Neuronal stem cell (in vitro differentiated cells): ENCODE results near the gene CNOT11.

Experiments used
- DNase-seq: peaks from one replicate; pipeline ENCODE4 v3.0.0-alpha.2; 2013; ENCODE audit warnings: low spot score
- H2AFZ ChIP-seq: one replicate; pipeline ENCODE4 v1.6.1; 2013; ENCODE audit warnings: mild to moderate bottlenecking, low read length, inconsistent platforms
- H2AK5ac ChIP-seq: 2 replicates; pipeline ENCODE4 v1.6.1; 2013; ENCODE audit warnings: low read depth, mild to moderate bottlenecking, inconsistent platforms, low read length, moderate library complexity, mixed read lengths
- H2BK120ac ChIP-seq: 2 replicates; pipeline ENCODE4 v1.6.1; 2013; ENCODE audit warnings: low read depth, mild to moderate bottlenecking, inconsistent platforms, low read length, moderate library complexity, mixed read lengths
- H2BK12ac ChIP-seq: one replicate; pipeline ENCODE4 v1.6.1; 2013; ENCODE audit warnings: low read length, inconsistent platforms
- H2BK15ac ChIP-seq: 2 replicates; pipeline ENCODE4 v1.6.1; 2013; ENCODE audit warnings: mild to moderate bottlenecking, low read length, inconsistent platforms, mixed read lengths
- H2BK5ac ChIP-seq: one replicate; pipeline ENCODE4 v1.6.1; 2013; ENCODE audit warnings: inconsistent platforms, mild to moderate bottlenecking, low read length, moderate library complexity
- H3K14ac ChIP-seq: one replicate; pipeline ENCODE4 v1.6.1; 2013; ENCODE audit warnings: low read length, inconsistent platforms
- H3K18ac ChIP-seq: 2 replicates; pipeline ENCODE4 v1.6.1; 2013; ENCODE audit warnings: low read length, inconsistent platforms
- H3K23ac ChIP-seq: 2 replicates; pipeline ENCODE4 v1.6.1; 2013; ENCODE audit warnings: low read depth, mild to moderate bottlenecking, mixed read lengths, low read length, inconsistent platforms; ENCODE audit not compliant: poor library complexity
- H3K27ac ChIP-seq: replicated peaks from 3 replicates; pipeline ENCODE4 v1.5.1; 2013; ENCODE audit warnings: low read length, inconsistent platforms
- H3K27me3 ChIP-seq, 3 experiments: 2 replicates each; pipeline ENCODE4 v1.6.1; 2013; ENCODE audit warnings: low read length in 3 of 3, mild to moderate bottlenecking in 2 of 3, inconsistent platforms in 1 of 3, low read depth in 1 of 3, mixed read lengths in 1 of 3, moderate library complexity in 1 of 3; ENCODE audit not compliant: control insufficient read depth in 3 of 3, insufficient read depth in 3 of 3
- H3K36me3 ChIP-seq, 2 donors: replicated peaks in 1 of 2; 2 replicates each; pipeline ENCODE4 v1.6.1; 2013; ENCODE audit warnings: low read length in 2 of 2; ENCODE audit not compliant: control insufficient read depth in 2 of 2, insufficient read depth in 2 of 2
- H3K4ac ChIP-seq: 2 replicates; pipeline ENCODE4 v1.6.1; 2013; ENCODE audit warnings: inconsistent platforms, mild to moderate bottlenecking, low read length, moderate library complexity
- H3K4me1 ChIP-seq, 2 donors: 1 replicate in 1 of 2; 2 replicates in 1 of 2; pipeline ENCODE4 v1.6.1; 2013; ENCODE audit warnings: low read length in 2 of 2, low read depth in 1 of 2; ENCODE audit not compliant: control insufficient read depth in 2 of 2, insufficient read depth in 1 of 2
- H3K4me2 ChIP-seq: one replicate; pipeline ENCODE4 v1.6.1; 2013; ENCODE audit warnings: mild to moderate bottlenecking, low read length, inconsistent platforms; ENCODE audit not compliant: insufficient read depth, poor library complexity, severe bottlenecking
- H3K4me3 ChIP-seq, 2 donors: 2 replicates each; pipeline ENCODE4 v1.5.1; 2013; ENCODE audit warnings: low read length in 2 of 2, mild to moderate bottlenecking in 2 of 2, inconsistent platforms in 1 of 2, moderate library complexity in 1 of 2
- H3K79me1 ChIP-seq: one replicate; pipeline ENCODE4 v1.6.1; 2013; ENCODE audit warnings: low read depth, mild to moderate bottlenecking, inconsistent platforms, low read length, moderate library complexity
- H3K9ac ChIP-seq: one replicate; pipeline ENCODE4 v1.6.1; 2013; ENCODE audit warnings: mild to moderate bottlenecking, low read depth, low read length, inconsistent platforms; ENCODE audit not compliant: poor library complexity
- H3K9me3 ChIP-seq, 2 donors: replicated peaks in 1 of 2; 2 replicates each; pipeline versions ENCODE3 to v1.6.1; 2013; ENCODE audit warnings: low read length in 2 of 2, mild to moderate bottlenecking in 2 of 2, inconsistent platforms in 1 of 2, low read depth in 1 of 2, mixed read lengths in 1 of 2, moderate library complexity in 1 of 2; ENCODE audit not compliant: control insufficient read depth in 2 of 2, insufficient read depth in 1 of 2
- H4K8ac ChIP-seq: one replicate; pipeline ENCODE4 v1.6.1; 2013; ENCODE audit warnings: low read depth, mild to moderate bottlenecking, inconsistent platforms, low read length, moderate library complexity
- H4K91ac ChIP-seq: one replicate; pipeline ENCODE4 v1.6.1; 2013; ENCODE audit warnings: low read length, low read depth, mild to moderate bottlenecking, inconsistent platforms; ENCODE audit not compliant: poor library complexity
- WGBS, 2 donors: extraction: QIAGEN DNeasy Blood & Tissue Kit; methylation state at CpG; one replicate each; pipeline ENCODE4 v1.1.7; 2013; ENCODE audit warnings: missing lambda C conversion rate in 2 of 2, mixed read lengths in 1 of 2; ENCODE audit not compliant: insufficient read length in 2 of 2, insufficient replicate concordance in 1 of 2; ENCODE audit errors: extremely low coverage in 2 of 2; 5-methylcytosine and 5-hydroxymethylcytosine counted together

The CNOT11 gene

GRCh38 chr2:101286684-101287083 lies 34.0 kb downstream of the CNOT11 start:
- no peak overlapping the region for H2AFZ ChIP-seq
- H3K36me3 ChIP-seq: peaks cover 8 to 72% of the 10 kb centered on the region in 2 donors

GRCh38 chr2:101287303-101287702 lies 34.6 kb downstream of the CNOT11 start:
- no CpG with 5 or more reads among the region's 2 CpGs for WGBS, 2 donors
- Histone ChIP-seq H3K4me3 (no peak overlapping the region), H3K4ac (no peak overlapping the region), H4K91ac (no peak overlapping the region), H2BK15ac (no peak overlapping the region), H4K8ac (no peak overlapping the region), H3K79me1 (no peaks in the 10 kb centered on the region), H3K23ac (no peak overlapping the region), H2AK5ac (no peak overlapping the region), H2BK120ac (no peak overlapping the region), H3K18ac (no peak overlapping the region), H3K9me3 (no peaks in the 10 kb centered on the region), H2AFZ (no peak overlapping the region), H3K4me1 (no peaks in the 10 kb centered on the region), H2BK5ac (no peak overlapping the region), H3K14ac (no peak overlapping the region), H3K27ac (no peak overlapping the region), H2BK12ac (no peak overlapping the region), H3K27me3 (no peaks in the 10 kb centered on the region), H3K4me2 (no peak overlapping the region), H3K9ac (no peak overlapping the region), H3K36me3 (peaks cover 6 to 72% of the 10 kb centered on the region in 2 donors)
- no peak for DNase-seq

More at GRCh38 chr2:101286684-101287083, 34.0 kb downstream of the CNOT11 start:
- Histone ChIP-seq H3K4ac (no peak overlapping the region), H3K4me1 (no peaks in the 10 kb centered on the region), H3K14ac (no peak overlapping the region), H3K9me3 (no peaks in the 10 kb centered on the region), H3K9ac (no peak overlapping the region), H3K27me3 (no peaks in the 10 kb centered on the region), H2BK5ac (no peak overlapping the region), H3K4me2 (no peak overlapping the region), H4K8ac (no peak overlapping the region), H3K4me3 (no peak overlapping the region), H3K18ac (no peak overlapping the region), H3K27ac (no peak overlapping the region), H3K79me1 (no peaks in the 10 kb centered on the region), H2AK5ac (no peak overlapping the region), H2BK12ac (no peak overlapping the region), H2BK15ac (no peak overlapping the region), H2BK120ac (no peak overlapping the region), H3K23ac (no peak overlapping the region), H4K91ac (no peak overlapping the region)
- no peak for DNase-seq
- WGBS, 2 donors: no CpG with 5 or more reads among the region's 6 CpGs

GRCh38 chr2:101290711-101291110 lies 38.0 kb downstream of the CNOT11 start:
- Histone ChIP-seq H3K27ac (no peak overlapping the region), H3K14ac (no peak overlapping the region), H3K4me3 (no peak overlapping the region), H3K4ac (no peak overlapping the region), H3K18ac (no peak overlapping the region), H2BK120ac (no peak overlapping the region), H2AK5ac (no peak overlapping the region), H3K4me2 (no peak overlapping the region), H3K23ac (no peak overlapping the region), H2BK15ac (no peak overlapping the region), H3K4me1 (no peaks in the 10 kb centered on the region), H3K27me3 (no peaks in the 10 kb centered on the region), H3K9ac (no peak overlapping the region), H3K9me3 (no peaks in the 10 kb centered on the region), H3K79me1 (no peaks in the 10 kb centered on the region), H4K91ac (no peak overlapping the region), H2AFZ (no peak overlapping the region), H3K36me3 (peaks cover 2 to 66% of the 10 kb centered on the region in 2 donors), H2BK5ac (no peak overlapping the region), H2BK12ac (no peak overlapping the region), H4K8ac (no peak overlapping the region)
- DNase-seq: no peak

- no peak overlapping the region for H3K14ac ChIP-seq
- no peak overlapping the region for H3K4ac ChIP-seq
- H3K27ac ChIP-seq: no peak overlapping the region
- no peak overlapping the region for H2BK5ac ChIP-seq
- no peaks in the 10 kb centered on the region for H3K79me1 ChIP-seq
- no peaks in the 10 kb centered on the region for H3K27me3 ChIP-seq
- no CpG with 5 or more reads among the region's 3 CpGs for WGBS, 2 donors
- H2AFZ ChIP-seq: no peak overlapping the region
- no peak overlapping the region for H2BK15ac ChIP-seq
- no peak overlapping the region for H3K4me2 ChIP-seq
- H3K9ac ChIP-seq: no peak overlapping the region
- no peak overlapping the region for H3K23ac ChIP-seq
- H3K18ac ChIP-seq: no peak overlapping the region
- H4K91ac ChIP-seq: no peak overlapping the region
- H2BK12ac ChIP-seq: no peak overlapping the region
- H2AK5ac ChIP-seq: no peak overlapping the region
- no peak overlapping the region for H4K8ac ChIP-seq
- no peak overlapping the region for H2BK120ac ChIP-seq
- DNase-seq: no peak
- no peak overlapping the region for H3K4me3 ChIP-seq
- no peaks in the 10 kb centered on the region for H3K9me3 ChIP-seq
- peaks cover 2 to 54% of the 10 kb centered on the region in 2 donors for H3K36me3 ChIP-seq
- no peaks in the 10 kb centered on the region for H3K4me1 ChIP-seq
These were observed 39.3 kb downstream of the CNOT11 start for GRCh38 chr2:101291973-101292372.
